HepG2 (cell line): Measurements from ENCODE around the gene PRADC1. TPM values are rescaled to one million over a fixed set of nuclear protein-coding genes. Genes with fewer than 3 reads are reported as not detected.

Experiments used
- ARNTL ChIP-seq: sonication (generic); formaldehyde crosslinking; IDR thresholded peaks from 2 replicates; pipeline ENCODE4 v1.4.0; 2020; ENCODE audit warnings: mild to moderate bottlenecking, missing genetic modification reagents
- FOXC1 ChIP-seq: sonication (generic); formaldehyde crosslinking; IDR thresholded peaks from 2 replicates; pipeline ENCODE4 v1.8.0; 2022; ENCODE audit warnings: mild to moderate bottlenecking, missing genetic modification reagents, borderline replicate concordance
- FOXM1 ChIP-seq: sonication (generic); formaldehyde crosslinking; IDR thresholded peaks from 2 replicates; pipeline ENCODE4 v1.5.0; 2020; ENCODE audit warnings: missing genetic modification reagents
- LCORL ChIP-seq, 2 experiments: fragments of 450-650 bp in 1 of 2; sonication (generic) in 1 of 2; formaldehyde crosslinking in 1 of 2; IDR thresholded peaks; 2 replicates each; pipeline versions ENCODE4 v1.5.0 to v1.6.1; 2017 to 2020; ENCODE audit warnings: antibody characterized with exemption in 1 of 2, missing genetic modification reagents in 1 of 2
- TBL1XR1 ChIP-seq: fragments of 150-350 bp; IDR thresholded peaks from 2 replicates; pipeline ENCODE4 v1.6.1; 2014; ENCODE audit warnings: borderline replicate concordance, low read length; ENCODE audit not compliant: partially characterized antibody
- TFE3 ChIP-seq: IDR thresholded peaks from 2 replicates; pipeline ENCODE4 v1.6.1; 2016
- ZBTB38 ChIP-seq: sonication (generic); formaldehyde crosslinking; IDR thresholded peaks from 2 replicates; pipeline ENCODE4 v1.5.1; 2020; ENCODE audit warnings: mild to moderate bottlenecking, missing genetic modification reagents
- ZBTB7B ChIP-seq: sonication (generic); formaldehyde crosslinking; IDR thresholded peaks from 2 replicates; pipeline ENCODE4 v1.4.0; 2020; ENCODE audit warnings: missing genetic modification reagents
- ZNF143 ChIP-seq: sonication (generic); formaldehyde crosslinking; IDR thresholded peaks from 2 replicates; pipeline ENCODE4 v1.4.0; 2020; ENCODE audit warnings: missing genetic modification reagents
- ZNF292 ChIP-seq: sonication (generic); formaldehyde crosslinking; IDR thresholded peaks from 2 replicates; pipeline ENCODE4 v1.8.1; 2022; ENCODE audit warnings: mild to moderate bottlenecking, low read depth, missing genetic modification reagents, borderline replicate concordance
- ZNF326 ChIP-seq: sonication (generic); formaldehyde crosslinking; IDR thresholded peaks from 2 replicates; pipeline ENCODE4 v1.4.0; 2020; ENCODE audit warnings: missing genetic modification reagents, borderline replicate concordance
- ZNF547 ChIP-seq: sonication (generic); formaldehyde crosslinking; IDR thresholded peaks from 2 replicates; pipeline ENCODE4 v1.5.1; 2020; ENCODE audit warnings: mild to moderate bottlenecking, missing genetic modification reagents
- ZNF562 ChIP-seq: sonication (generic); formaldehyde crosslinking; IDR thresholded peaks from 2 replicates; pipeline ENCODE4 v1.8.0; 2022; ENCODE audit warnings: missing genetic modification reagents, borderline replicate concordance
- ZNF605 ChIP-seq: sonication (generic); formaldehyde crosslinking; IDR thresholded peaks from 2 replicates; pipeline ENCODE4 v1.8.0; 2022; ENCODE audit warnings: mild to moderate bottlenecking, missing genetic modification reagents
- ZNF7 ChIP-seq: IDR thresholded peaks from 2 replicates; pipeline ENCODE4 v1.6.1; 2016; ENCODE audit warnings: missing biosample characterization, missing genetic modification reagents
- ZNF83 ChIP-seq: sonication (generic); formaldehyde crosslinking; IDR thresholded peaks from 2 replicates; pipeline ENCODE4 v1.4.0; 2020; ENCODE audit warnings: missing genetic modification reagents, mild to moderate bottlenecking, borderline replicate concordance
- polyA plus RNA-seq, 8 experiments: library from polyadenylated mRNA; depleted of rRNA in 3 of 8; stranded (reverse) in 7 of 8; unstranded in 1 of 8; fragments of >200 nt; fragmentation: Illumina TruSeq in 4 of 8; extraction: Trizol in 4 of 8; gene quantifications; 2 replicates each; pipeline versions ENCODE4 v1.2.1 to v1.2.3, GENCODE V29; 2011 to 2016; ENCODE audit warnings: low read depth in 4 of 8, missing spikeins in 1 of 8, mixed read lengths in 1 of 8; ENCODE audit not compliant: insufficient read depth in 1 of 8
- total RNA-seq, 5 experiments: library from RNA; depleted of rRNA; stranded (reverse); fragments of >200 nt; fragmentation: Illumina TruSeq; extraction: Trizol; gene quantifications; 2 replicates each; pipeline ENCODE4 v1.2.3, GENCODE V29; 2016; ENCODE audit warnings: low read depth in 1 of 5
- TF ChIP-seq, protein P1 (sequence below): sonication (generic); formaldehyde crosslinking; conservative IDR thresholded peaks from 2 replicates; pipeline ENCODE4 v1.8.0; 2022; ENCODE audit warnings: mild to moderate bottlenecking, moderate library complexity, missing genetic modification reagents
- TF ChIP-seq, protein P2 (sequence below): IDR thresholded peaks from 2 replicates; pipeline ENCODE4 v1.6.1; 2012; ENCODE audit warnings: low read length, improper control_type of control experiment
- TF ChIP-seq, protein P3 (sequence below): sonication (generic); formaldehyde crosslinking; IDR thresholded peaks from 2 replicates; pipeline ENCODE4 v1.4.0; 2020; ENCODE audit warnings: missing genetic modification reagents
- TF ChIP-seq, protein P4 (sequence below): sonication (generic); formaldehyde crosslinking; IDR thresholded peaks from 2 replicates; pipeline ENCODE4 v1.5.1; 2020; ENCODE audit warnings: mild to moderate bottlenecking, moderate library complexity, missing genetic modification reagents

The PRADC1 gene
- total and polyA plus RNA-seq, 2 of the 13 experiments (the other 11 are each of a cell fraction or from before 2014, with no cell fraction given), result 12.1 to 37.2 TPM

DNA sequence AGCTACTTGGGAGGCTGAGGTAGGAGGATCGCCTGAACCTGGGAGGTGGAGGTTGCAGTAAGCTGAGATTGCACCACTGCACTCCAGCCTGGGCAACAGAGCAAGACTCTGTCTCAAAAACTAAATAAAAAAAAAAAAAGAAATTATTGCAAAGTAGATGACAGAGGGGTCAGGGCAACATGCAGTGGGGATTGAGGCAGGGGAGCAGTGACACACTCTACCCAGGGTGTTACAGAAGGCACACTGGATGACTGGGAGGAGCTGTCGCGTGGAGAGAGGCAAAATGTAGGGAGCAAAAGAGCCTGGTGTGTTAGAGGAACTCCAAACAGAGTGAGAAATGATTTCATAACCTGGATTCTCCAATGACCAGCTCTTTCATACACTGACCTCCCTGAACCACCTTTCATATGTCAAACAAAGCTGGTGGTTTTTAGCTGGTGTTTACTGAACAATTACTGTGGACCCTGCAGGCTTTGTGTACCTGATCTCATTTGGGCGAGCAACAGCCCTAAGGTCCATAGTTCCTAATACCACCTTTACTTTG is 29.1 kb upstream of the PRADC1 start (continued):
- no peak; the same call in 1 of the 2 replicates for TF ChIP-seq ZNF292
- no peak for TF ChIP-seq ZNF326
- TF ChIP-seq FOXC1 (CRISPR knock-in tag), result no peak
- TF ChIP-seq, protein P1, sequence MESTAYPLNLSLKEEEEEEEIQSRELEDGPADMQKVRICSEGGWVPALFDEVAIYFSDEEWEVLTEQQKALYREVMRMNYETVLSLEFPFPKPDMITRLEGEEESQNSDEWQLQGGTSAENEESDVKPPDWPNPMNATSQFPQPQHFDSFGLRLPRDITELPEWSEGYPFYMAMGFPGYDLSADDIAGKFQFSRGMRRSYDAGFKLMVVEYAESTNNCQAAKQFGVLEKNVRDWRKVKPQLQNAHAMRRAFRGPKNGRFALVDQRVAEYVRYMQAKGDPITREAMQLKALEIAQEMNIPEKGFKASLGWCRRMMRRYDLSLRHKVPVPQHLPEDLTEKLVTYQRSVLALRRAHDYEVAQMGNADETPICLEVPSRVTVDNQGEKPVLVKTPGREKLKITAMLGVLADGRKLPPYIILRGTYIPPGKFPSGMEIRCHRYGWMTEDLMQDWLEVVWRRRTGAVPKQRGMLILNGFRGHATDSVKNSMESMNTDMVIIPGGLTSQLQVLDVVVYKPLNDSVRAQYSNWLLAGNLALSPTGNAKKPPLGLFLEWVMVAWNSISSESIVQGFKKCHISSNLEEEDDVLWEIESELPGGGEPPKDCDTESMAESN (CRISPR knock-in tag), result no peak
- TF ChIP-seq TFE3 (CRISPR knock-in tag), result peak; percentile 51; the same call in 1 of the 2 replicates
- TF ChIP-seq FOXM1, result no peak
- TF ChIP-seq, protein P2, sequence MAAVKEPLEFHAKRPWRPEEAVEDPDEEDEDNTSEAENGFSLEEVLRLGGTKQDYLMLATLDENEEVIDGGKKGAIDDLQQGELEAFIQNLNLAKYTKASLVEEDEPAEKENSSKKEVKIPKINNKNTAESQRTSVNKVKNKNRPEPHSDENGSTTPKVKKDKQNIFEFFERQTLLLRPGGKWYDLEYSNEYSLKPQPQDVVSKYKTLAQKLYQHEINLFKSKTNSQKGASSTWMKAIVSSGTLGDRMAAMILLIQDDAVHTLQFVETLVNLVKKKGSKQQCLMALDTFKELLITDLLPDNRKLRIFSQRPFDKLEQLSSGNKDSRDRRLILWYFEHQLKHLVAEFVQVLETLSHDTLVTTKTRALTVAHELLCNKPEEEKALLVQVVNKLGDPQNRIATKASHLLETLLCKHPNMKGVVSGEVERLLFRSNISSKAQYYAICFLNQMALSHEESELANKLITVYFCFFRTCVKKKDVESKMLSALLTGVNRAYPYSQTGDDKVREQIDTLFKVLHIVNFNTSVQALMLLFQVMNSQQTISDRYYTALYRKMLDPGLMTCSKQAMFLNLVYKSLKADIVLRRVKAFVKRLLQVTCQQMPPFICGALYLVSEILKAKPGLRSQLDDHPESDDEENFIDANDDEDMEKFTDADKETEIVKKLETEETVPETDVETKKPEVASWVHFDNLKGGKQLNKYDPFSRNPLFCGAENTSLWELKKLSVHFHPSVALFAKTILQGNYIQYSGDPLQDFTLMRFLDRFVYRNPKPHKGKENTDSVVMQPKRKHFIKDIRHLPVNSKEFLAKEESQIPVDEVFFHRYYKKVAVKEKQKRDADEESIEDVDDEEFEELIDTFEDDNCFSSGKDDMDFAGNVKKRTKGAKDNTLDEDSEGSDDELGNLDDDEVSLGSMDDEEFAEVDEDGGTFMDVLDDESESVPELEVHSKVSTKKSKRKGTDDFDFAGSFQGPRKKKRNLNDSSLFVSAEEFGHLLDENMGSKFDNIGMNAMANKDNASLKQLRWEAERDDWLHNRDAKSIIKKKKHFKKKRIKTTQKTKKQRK, result no peak
- TF ChIP-seq ZNF143 (CRISPR knock-in tag), result no peak
- peak; percentile 91 for TF ChIP-seq LCORL (IDR thresholded peaks at IDR 0.05)
- TF ChIP-seq LCORL (CRISPR knock-in tag; IDR thresholded peaks at IDR 0.05), result peak; percentile 96
- no peak for TF ChIP-seq ZNF547 (CRISPR knock-in tag)
- TF ChIP-seq ZNF562 (CRISPR knock-in tag), result no peak
- TF ChIP-seq ZNF83 (CRISPR knock-in tag), result no peak
- TF ChIP-seq, protein P3, sequence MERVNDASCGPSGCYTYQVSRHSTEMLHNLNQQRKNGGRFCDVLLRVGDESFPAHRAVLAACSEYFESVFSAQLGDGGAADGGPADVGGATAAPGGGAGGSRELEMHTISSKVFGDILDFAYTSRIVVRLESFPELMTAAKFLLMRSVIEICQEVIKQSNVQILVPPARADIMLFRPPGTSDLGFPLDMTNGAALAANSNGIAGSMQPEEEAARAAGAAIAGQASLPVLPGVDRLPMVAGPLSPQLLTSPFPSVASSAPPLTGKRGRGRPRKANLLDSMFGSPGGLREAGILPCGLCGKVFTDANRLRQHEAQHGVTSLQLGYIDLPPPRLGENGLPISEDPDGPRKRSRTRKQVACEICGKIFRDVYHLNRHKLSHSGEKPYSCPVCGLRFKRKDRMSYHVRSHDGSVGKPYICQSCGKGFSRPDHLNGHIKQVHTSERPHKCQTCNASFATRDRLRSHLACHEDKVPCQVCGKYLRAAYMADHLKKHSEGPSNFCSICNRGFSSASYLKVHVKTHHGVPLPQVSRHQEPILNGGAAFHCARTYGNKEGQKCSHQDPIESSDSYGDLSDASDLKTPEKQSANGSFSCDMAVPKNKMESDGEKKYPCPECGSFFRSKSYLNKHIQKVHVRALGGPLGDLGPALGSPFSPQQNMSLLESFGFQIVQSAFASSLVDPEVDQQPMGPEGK, result peak; percentile 63
- TF ChIP-seq TBL1XR1, result no peak
- no peak; the same call in 1 of the 2 replicates for TF ChIP-seq ARNTL (CRISPR knock-in tag)
- peak; percentile 78; the same call in 1 of the 2 replicates for TF ChIP-seq ZBTB7B (CRISPR knock-in tag)
- no peak for TF ChIP-seq ZNF605
- TF ChIP-seq ZNF7 (CRISPR knock-in tag), result no peak
- TF ChIP-seq ZBTB38 (CRISPR knock-in tag), result no peak
- TF ChIP-seq, protein P4, sequence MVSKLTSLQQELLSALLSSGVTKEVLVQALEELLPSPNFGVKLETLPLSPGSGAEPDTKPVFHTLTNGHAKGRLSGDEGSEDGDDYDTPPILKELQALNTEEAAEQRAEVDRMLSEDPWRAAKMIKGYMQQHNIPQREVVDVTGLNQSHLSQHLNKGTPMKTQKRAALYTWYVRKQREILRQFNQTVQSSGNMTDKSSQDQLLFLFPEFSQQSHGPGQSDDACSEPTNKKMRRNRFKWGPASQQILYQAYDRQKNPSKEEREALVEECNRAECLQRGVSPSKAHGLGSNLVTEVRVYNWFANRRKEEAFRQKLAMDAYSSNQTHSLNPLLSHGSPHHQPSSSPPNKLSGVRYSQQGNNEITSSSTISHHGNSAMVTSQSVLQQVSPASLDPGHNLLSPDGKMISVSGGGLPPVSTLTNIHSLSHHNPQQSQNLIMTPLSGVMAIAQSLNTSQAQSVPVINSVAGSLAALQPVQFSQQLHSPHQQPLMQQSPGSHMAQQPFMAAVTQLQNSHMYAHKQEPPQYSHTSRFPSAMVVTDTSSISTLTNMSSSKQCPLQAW (CRISPR knock-in tag), result peak; percentile 50; the same call in 1 of the 2 replicates
